Neural progenitor cell (in vitro differentiated cells): Measurements from ENCODE around the gene PLCL1.
A peak's percentile ranks its signal among the peaks of the same experiment; 100 is the strongest.

ENCODE experiments used
- EZH2phosphoT487 ChIP-seq: fragments of 200-600 bp; sonication (generic); IDR thresholded peaks from 2 replicates; pipeline ENCODE4 v1.6.1; 2017; ENCODE audit warnings: antibody characterized with exemption
- TF ChIP-seq, protein P1 (sequence below): fragments of 200-600 bp; sonication (generic); IDR thresholded peaks from 2 replicates; pipeline ENCODE4 v1.5.1; 2017; ENCODE audit warnings: antibody characterized with exemption, mild to moderate bottlenecking

DNA sequence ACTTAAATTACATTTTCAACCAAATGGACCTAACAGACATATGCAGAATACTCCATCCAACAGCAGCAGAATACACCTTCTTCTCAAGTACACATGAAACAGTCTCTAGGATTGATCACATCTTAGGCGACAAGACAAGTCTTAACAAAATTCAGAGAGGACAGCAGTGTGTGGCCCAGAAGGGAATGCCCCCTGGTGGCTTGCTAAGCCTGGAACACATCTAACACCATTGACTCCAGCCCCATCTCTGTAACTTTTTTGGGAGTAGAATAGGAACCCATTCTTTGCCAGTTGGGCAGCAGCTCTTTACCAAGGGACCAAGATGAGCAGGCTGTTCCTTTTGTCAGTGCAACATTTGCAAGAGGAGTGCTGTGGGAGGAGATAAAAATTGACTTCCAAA is 249.9 kb downstream of the PLCL1 start:
- TF ChIP-seq EZH2phosphoT487 = no peak
- TF ChIP-seq, protein P1, sequence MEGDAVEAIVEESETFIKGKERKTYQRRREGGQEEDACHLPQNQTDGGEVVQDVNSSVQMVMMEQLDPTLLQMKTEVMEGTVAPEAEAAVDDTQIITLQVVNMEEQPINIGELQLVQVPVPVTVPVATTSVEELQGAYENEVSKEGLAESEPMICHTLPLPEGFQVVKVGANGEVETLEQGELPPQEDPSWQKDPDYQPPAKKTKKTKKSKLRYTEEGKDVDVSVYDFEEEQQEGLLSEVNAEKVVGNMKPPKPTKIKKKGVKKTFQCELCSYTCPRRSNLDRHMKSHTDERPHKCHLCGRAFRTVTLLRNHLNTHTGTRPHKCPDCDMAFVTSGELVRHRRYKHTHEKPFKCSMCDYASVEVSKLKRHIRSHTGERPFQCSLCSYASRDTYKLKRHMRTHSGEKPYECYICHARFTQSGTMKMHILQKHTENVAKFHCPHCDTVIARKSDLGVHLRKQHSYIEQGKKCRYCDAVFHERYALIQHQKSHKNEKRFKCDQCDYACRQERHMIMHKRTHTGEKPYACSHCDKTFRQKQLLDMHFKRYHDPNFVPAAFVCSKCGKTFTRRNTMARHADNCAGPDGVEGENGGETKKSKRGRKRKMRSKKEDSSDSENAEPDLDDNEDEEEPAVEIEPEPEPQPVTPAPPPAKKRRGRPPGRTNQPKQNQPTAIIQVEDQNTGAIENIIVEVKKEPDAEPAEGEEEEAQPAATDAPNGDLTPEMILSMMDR = peak; percentile 58
